Activated CD4-positive, alpha-beta memory T cell treated with anti-CD3 and anti-CD28 coated beads for 36 hours (primary cell): ENCODE measurements around the gene XRN1. TPM values are rescaled to one million over a fixed set of nuclear protein-coding genes. Genes with fewer than 3 reads are reported as not detected.

Source experiments
- CTCF ChIA-PET: fragments of 350-600 bp; sonication (Branson Sonifier 250); formaldehyde crosslinking; loops from one replicate; lab custom pipeline; 2021; ENCODE audit warnings: antibody characterized with exemption, inconsistent platforms; lab: Charles Lee
- POLR2A ChIA-PET: fragments of 350-600 bp; sonication (Branson Sonifier 250); formaldehyde crosslinking; loops from one replicate; lab custom pipeline; 2021; ENCODE audit warnings: antibody characterized with exemption; lab: Charles Lee
- DNase-seq: peaks from one replicate; pipeline ENCODE4 v3.0.0-alpha.2; 2020
- H3K27ac Mint-ChIP-seq: one replicate; pipeline ENCODE4 v1.8.0; 2021; ENCODE audit warnings: mixed read lengths
- H3K27me3 Mint-ChIP-seq: one replicate; pipeline ENCODE4 v1.8.0; 2021; ENCODE audit warnings: mixed read lengths
- H3K36me3 Mint-ChIP-seq: one replicate; pipeline ENCODE4 v1.8.0; 2021; ENCODE audit warnings: mixed read lengths
- H3K4me1 Mint-ChIP-seq: one replicate; pipeline ENCODE4 v1.8.0; 2021; ENCODE audit warnings: low read depth, mixed read lengths
- H3K4me3 Mint-ChIP-seq: one replicate; pipeline ENCODE4 v1.8.0; 2021; ENCODE audit warnings: mild to moderate bottlenecking, mixed read lengths
- H3K9me3 Mint-ChIP-seq: one replicate; pipeline ENCODE4 v1.8.0; 2021; ENCODE audit warnings: mixed read lengths
- intact Hi-C: fragments of 100-400 bp; cut with micrococcal nuclease; formaldehyde crosslinking; loops from one replicate; pipeline ENCODE4 v1.15.1; 2023
- total RNA-seq, 2 experiments: library from RNA; stranded (reverse); gene quantifications; one replicate each; pipeline ENCODE4 v1.2.3, GENCODE V29; 2021

XRN1 gene
- total RNA-seq, 2 experiments from 2014 or later: 58.4 to 67.8 TPM

DNA sequence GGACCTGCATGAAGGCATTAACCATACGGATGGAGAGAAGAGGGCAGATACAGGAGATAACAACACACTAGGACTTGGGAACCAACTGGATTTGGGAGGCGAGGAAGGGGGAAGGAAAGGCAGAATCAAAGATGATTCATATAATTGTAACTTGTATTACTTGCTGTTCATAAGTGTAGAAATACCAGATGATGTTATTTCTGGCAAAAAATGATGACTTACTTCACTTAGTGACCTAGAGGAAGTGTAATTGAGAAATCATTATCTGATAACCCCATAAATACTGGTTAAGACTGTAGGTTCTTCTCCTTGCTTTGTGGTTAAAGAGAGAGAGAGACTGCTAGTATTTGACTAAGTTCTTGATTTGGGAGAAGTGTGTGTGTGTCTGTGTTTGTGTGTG is 172.0 kb downstream of the XRN1 start:
- H3K4me1 Mint-ChIP-seq: peaks cover 8% of the 10 kb centered on the region
- ChIA-PET CTCF (no interaction called here), POLR2A (no interaction called here)
- H3K4me3 Mint-ChIP-seq: no peak overlapping the region
- no peaks in the 10 kb centered on the region for H3K36me3 Mint-ChIP-seq
- no peak overlapping the region for H3K27ac Mint-ChIP-seq
- H3K27me3 Mint-ChIP-seq: no peaks in the 10 kb centered on the region
- intact Hi-C loops: no loop called here
- no peaks in the 10 kb centered on the region for H3K9me3 Mint-ChIP-seq
- no peak for DNase-seq

- Mint-ChIP-seq H3K36me3 (no peaks in the 10 kb centered on the region), H3K9me3 (no peaks in the 10 kb centered on the region), H3K4me1 (peaks cover 14% of the 10 kb centered on the region), H3K27me3 (no peaks in the 10 kb centered on the region), H3K27ac (no peak overlapping the region), H3K4me3 (no peak overlapping the region)
- ChIA-PET CTCF (interaction anchor here (1.6 kb wide), 1 partner anchor 94 kb away, joined by 3 read pairs; no protein-coding TSS in a partner anchor), POLR2A (no interaction called here)
- intact Hi-C loops: loop anchor here (5.0 kb wide), 1 partner anchor 538 kb away; the partner anchor contains the start of gene RNF7
- no peak for DNase-seq
These were observed 172.9 kb downstream of the XRN1 start for GRCh38 chr3:142274908-142275307.

GRCh38 chr3:142273501-142273900 is 174.3 kb downstream of the XRN1 start:
- Mint-ChIP-seq H3K4me3 (no peak overlapping the region), H3K4me1 (peaks cover 14% of the 10 kb centered on the region), H3K27ac (no peak overlapping the region), H3K9me3 (no peaks in the 10 kb centered on the region), H3K36me3 (no peaks in the 10 kb centered on the region), H3K27me3 (no peaks in the 10 kb centered on the region)
- CTCF ChIA-PET: interaction anchor here (0.6 to 1.3 kb wide), 2 partner anchors 148 to 163 kb away, joined by 3 read pairs; no protein-coding TSS in a partner anchor
- DNase-seq: no peak
- intact Hi-C loops: loop anchor here (5.0 kb wide), 1 partner anchor 536 kb away; the partner anchor contains the start of gene RNF7
- POLR2A ChIA-PET: no interaction called here

GRCh38 chr3:142272200-142272891 is 175.5 kb downstream of the XRN1 start:
- DNase-seq: no peak
- Mint-ChIP-seq H3K4me3 (no peak overlapping the region), H3K27ac (no peak overlapping the region), H3K4me1 (peaks cover 14% of the 10 kb centered on the region), H3K27me3 (no peaks in the 10 kb centered on the region), H3K36me3 (no peaks in the 10 kb centered on the region), H3K9me3 (no peaks in the 10 kb centered on the region)
- POLR2A ChIA-PET: no interaction called here
- CTCF ChIA-PET: interaction anchor here (0.6 to 1.3 kb wide), 2 partner anchors 24 to 146 kb away, joined by 3 read pairs; no protein-coding TSS in a partner anchor
- intact Hi-C loops: loop anchor here (5.0 kb wide), 1 partner anchor 535 kb away; the partner anchor contains the start of gene RNF7

DNA sequence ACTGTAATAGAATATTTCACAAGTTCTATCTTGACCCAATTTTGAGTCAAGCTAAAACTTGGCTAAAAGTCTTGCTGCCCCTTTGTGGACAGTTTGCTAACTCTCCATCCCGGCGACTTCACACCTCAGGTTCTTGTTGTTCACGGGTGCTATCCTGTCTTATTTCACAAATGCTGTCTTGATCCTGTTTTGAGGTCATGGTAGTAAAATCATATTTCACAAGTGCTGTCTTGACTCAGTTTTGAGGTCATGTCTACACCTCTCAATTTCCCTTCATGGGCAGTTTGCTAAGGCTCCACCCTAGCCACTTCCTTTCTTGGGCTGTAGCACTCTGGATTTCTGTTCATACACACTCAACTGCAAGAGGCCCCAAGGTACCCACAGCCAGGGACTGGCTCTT is 177.4 kb downstream of the XRN1 start:
- peak; percentile 36 for DNase-seq
- POLR2A ChIA-PET: interaction anchor here (0.6 kb wide), 1 partner anchor 263 kb away, joined by 3 read pairs; no protein-coding TSS in a partner anchor
- Mint-ChIP-seq H3K4me3 (no peak overlapping the region), H3K9me3 (no peaks in the 10 kb centered on the region), H3K27me3 (no peaks in the 10 kb centered on the region), H3K36me3 (no peaks in the 10 kb centered on the region), H3K27ac (no peak overlapping the region), H3K4me1 (peaks cover 6% of the 10 kb centered on the region)
- CTCF ChIA-PET: interaction anchor here (1.1 kb wide), 1 partner anchor 9 kb away, joined by 3 read pairs; no protein-coding TSS in a partner anchor
- intact Hi-C loops: loop anchor here (2.0 to 5.0 kb wide), 2 partner anchors 46 to 533 kb away; partner anchors contain the start of genes GK5 and RNF7

DNA sequence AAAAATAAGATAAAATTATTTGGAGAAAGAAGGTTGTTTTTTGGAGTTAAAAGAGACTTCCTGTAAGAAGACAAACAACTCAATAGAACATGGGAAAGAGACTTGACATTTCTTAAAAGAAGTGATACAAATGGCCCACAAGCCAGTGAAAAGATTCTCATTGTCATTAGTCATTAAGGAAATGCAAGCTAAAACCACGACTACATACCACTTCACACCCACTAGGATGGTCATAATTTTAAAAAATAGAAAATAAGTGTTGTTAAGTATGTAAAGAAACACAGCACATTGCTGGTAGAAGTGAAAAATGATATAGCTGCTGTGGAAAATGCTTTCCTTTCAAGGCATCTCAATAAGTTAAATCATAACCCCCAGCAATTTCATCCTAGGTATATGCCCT is 178.1 kb downstream of the XRN1 start:
- no peaks in the 10 kb centered on the region for H3K9me3 Mint-ChIP-seq
- no peaks in the 10 kb centered on the region for H3K36me3 Mint-ChIP-seq
- DNase-seq: no peak
- H3K27ac Mint-ChIP-seq: no peak overlapping the region
- H3K4me1 Mint-ChIP-seq: peaks cover 5% of the 10 kb centered on the region
- intact Hi-C loops: loop anchor here (2.0 to 5.0 kb wide), 2 partner anchors 45 to 532 kb away; partner anchors contain the start of genes GK5 and RNF7
- no peaks in the 10 kb centered on the region for H3K27me3 Mint-ChIP-seq
- CTCF ChIA-PET: interaction anchor here (0.6 to 1.2 kb wide), 3 partner anchors 9 to 89 kb away, joined by 3 to 4 read pairs (median 3); no protein-coding TSS in a partner anchor
- H3K4me3 Mint-ChIP-seq: no peak overlapping the region
- POLR2A ChIA-PET: interaction anchor here (0.6 kb wide), 1 partner anchor 263 kb away, joined by 3 read pairs; no protein-coding TSS in a partner anchor

- Mint-ChIP-seq H3K9me3 (no peaks in the 10 kb centered on the region), H3K4me1 (peaks cover 5% of the 10 kb centered on the region), H3K4me3 (no peak overlapping the region), H3K36me3 (no peaks in the 10 kb centered on the region), H3K27ac (no peak overlapping the region), H3K27me3 (no peaks in the 10 kb centered on the region)
- intact Hi-C loops: no loop called here
- ChIA-PET POLR2A (no interaction called here), CTCF (no interaction called here)
- DNase-seq: no peak
These were observed 179.4 kb downstream of the XRN1 start for GRCh38 chr3:142268426-142268825.

DNA sequence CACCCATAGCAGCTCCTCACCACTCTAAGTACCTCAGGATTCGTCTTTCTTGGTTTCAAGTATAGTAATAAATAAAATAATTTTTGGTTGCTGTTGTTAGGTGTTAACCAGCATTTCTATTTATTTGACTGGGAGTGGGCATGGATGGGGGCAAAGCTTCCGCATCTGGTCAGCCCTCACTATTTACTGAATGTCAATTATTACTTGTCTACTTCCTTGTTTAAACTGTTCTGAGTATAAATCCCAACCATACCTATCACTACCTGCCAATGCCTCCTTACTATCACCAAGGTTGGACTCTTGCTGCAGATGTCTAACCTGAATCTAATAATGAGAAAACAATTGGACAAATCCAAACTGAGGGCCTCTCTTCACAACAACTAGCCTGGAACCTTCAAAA is 180.6 kb downstream of the XRN1 start:
- Mint-ChIP-seq H3K4me1 (peaks cover 5% of the 10 kb centered on the region), H3K27me3 (no peaks in the 10 kb centered on the region), H3K4me3 (no peak overlapping the region), H3K27ac (no peak overlapping the region), H3K36me3 (no peaks in the 10 kb centered on the region), H3K9me3 (no peaks in the 10 kb centered on the region)
- DNase-seq: no peak
- POLR2A ChIA-PET: no interaction called here
- CTCF ChIA-PET: no interaction called here
- intact Hi-C loops: no loop called here

- POLR2A ChIA-PET: no interaction called here
- no peaks in the 10 kb centered on the region for H3K27me3 Mint-ChIP-seq
These were observed 184.7 kb downstream of the XRN1 start for GRCh38 chr3:142263112-142263511.

GRCh38 chr3:142259359-142259758 is 188.5 kb downstream of the XRN1 start:
- Mint-ChIP-seq H3K27me3 (no peaks in the 10 kb centered on the region), H3K4me1 (no peaks in the 10 kb centered on the region), H3K9me3 (peaks cover 9% of the 10 kb centered on the region), H3K36me3 (no peaks in the 10 kb centered on the region), H3K27ac (no peak overlapping the region), H3K4me3 (no peak overlapping the region)
- CTCF ChIA-PET: no interaction called here
- no peak for DNase-seq
- POLR2A ChIA-PET: no interaction called here
- intact Hi-C loops: no loop called here

More at GRCh38 chr3:142263112-142263511, 184.7 kb downstream of the XRN1 start:
- Mint-ChIP-seq H3K4me3 (no peak overlapping the region), H3K36me3 (no peaks in the 10 kb centered on the region), H3K27ac (no peak overlapping the region), H3K9me3 (peaks cover 2% of the 10 kb centered on the region), H3K4me1 (no peaks in the 10 kb centered on the region)
- intact Hi-C loops: no loop called here
- CTCF ChIA-PET: no interaction called here
- DNase-seq: no peak

DNA sequence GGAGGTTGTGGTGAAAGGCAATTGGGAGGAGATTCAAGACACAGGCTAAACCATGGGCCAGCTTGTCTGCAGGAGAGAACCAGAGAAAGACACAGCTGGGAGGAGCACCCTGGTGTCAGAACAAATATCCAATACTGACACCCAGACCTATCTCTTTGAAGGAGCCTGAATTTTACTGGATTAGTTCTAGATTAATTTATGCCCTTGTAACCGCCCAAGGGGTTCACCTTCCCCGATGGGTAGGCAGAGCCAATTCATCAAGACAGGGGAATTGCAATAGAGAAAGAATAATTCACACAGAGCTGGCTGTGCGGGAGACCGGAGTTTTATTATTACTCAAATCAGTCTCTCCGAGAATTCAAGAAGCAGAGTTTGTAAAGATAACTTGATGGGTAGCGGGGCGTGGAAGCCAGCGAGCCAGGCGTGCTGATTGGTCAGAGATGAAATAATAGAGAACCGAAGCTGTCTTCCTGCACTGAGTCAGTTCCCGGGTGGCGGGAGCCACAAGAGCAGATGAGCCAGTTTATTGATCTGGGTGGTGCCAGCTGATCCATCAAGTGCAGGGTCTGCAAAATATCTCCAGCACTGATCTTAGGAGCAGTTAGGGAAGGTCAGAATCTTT is 191.0 kb downstream of the XRN1 start:
- no peaks in the 10 kb centered on the region for H3K36me3 Mint-ChIP-seq
- peaks cover 26% of the 10 kb centered on the region for H3K9me3 Mint-ChIP-seq
- no peaks in the 10 kb centered on the region for H3K4me1 Mint-ChIP-seq
- no peak overlapping the region for H3K27ac Mint-ChIP-seq
- H3K27me3 Mint-ChIP-seq: no peaks in the 10 kb centered on the region
- CTCF ChIA-PET: interaction anchor here (0.6 to 0.9 kb wide), 2 partner anchors 412 to 785 kb away, joined by 3 to 4 read pairs; no protein-coding TSS in a partner anchor
- H3K4me3 Mint-ChIP-seq: no peak overlapping the region
- POLR2A ChIA-PET: no interaction called here
- no peak for DNase-seq
- intact Hi-C loops: no loop called here
